ENCODE results near the gene SPCS2.
A peak's percentile ranks its signal among the peaks of the same experiment; 100 is the strongest.
"Not testable (repeated sequence)": the region's sequence is repeated elsewhere in the genome, so short reads cannot be mapped to it uniquely, and the experiment has no call there.

Gene SPCS2

DNA sequence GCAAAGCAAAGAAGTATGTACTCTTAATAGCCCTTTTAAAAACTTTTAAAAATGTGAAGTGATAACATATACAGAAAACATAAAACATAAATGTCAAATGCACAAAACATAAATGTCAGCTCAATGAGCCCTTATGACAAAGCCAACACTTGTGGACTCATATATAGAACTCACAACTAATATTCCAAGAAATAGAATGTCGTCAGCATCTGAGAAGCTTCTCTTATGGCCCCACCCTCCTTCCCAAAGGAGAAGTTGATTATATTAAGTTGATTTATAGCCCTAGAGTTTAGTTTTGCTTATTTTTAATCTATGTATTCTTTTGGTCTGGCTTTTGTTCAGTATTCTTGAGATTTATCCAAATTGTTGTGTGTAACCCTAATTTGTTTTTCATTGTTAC is 53.5 kb downstream of the SPCS2 start:
- DNase-seq (ENCODE audit: low read depth) = no peak

DNA sequence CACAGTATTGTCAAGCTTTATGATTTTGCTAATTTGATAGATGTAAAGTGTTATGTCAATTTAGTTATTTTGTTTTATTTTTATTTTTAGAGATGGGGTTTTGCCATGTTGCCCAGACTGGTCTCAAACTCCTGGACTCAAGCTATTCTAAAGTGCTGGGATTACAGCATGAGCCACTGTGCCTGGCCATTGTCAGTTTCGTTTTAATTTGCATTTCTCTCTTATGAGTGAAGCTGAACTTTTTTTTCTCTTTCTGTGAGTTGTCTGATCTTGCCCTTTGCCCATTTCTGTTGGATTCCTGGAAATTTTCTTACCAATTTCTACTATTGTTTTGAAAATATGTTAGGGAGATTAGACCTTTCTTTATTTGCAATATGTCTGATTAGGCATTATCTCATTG is 55.1 kb downstream of the SPCS2 start:
- no peak for DNase-seq (ENCODE audit: low read depth)

DNA sequence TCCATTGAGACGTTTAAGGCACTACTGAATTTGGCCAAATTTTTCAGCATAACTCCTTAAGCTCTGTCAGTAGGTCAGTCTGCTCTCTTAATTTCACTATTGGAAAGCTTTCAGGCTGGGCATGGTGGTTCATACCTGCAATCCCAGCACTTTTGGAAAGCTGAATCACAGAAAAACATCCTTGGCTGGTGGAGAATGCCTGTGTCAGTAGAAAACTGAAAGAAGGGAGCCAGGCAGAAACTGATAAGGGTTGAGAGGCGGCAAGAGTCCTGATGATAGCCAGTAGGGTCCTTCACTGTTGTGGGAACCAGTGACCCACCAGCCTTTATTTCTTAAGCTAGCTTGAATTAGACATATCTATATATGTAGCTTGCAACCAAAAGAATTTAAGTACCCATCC is 62.3 kb downstream of the SPCS2 start:
- DNase-seq (ENCODE audit: low read depth) = no peak

- no peak for DNase-seq (ENCODE audit: low read depth)
These were observed 62.8 kb downstream of the SPCS2 start for GRCh38 chr11:75011872-75012271.

DNA sequence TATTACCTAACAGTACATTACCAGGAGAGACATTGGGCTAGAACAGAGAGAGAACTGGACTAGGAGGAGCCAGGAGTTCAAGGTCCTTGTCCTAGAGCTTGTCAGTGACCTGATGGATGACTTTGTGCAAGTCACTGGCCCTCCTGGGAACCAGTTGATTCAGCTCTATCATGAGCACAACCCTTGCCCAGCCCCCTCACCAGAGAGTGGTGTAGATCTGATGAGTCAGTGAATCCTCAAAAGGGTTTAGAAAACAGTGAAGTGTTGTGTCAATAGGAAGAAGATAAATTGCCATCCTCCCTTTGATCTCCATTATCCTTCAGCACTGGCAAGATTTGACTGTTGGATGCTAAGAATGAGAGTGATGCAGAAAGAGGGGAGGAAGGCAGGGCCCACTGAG is 64.0 kb downstream of the SPCS2 start:
- no peak for DNase-seq (ENCODE audit: low read depth)

- DNase-seq (ENCODE audit: low read depth) = no peak
These were observed 65.1 kb downstream of the SPCS2 start for GRCh38 chr11:75014129-75014528.

DNA sequence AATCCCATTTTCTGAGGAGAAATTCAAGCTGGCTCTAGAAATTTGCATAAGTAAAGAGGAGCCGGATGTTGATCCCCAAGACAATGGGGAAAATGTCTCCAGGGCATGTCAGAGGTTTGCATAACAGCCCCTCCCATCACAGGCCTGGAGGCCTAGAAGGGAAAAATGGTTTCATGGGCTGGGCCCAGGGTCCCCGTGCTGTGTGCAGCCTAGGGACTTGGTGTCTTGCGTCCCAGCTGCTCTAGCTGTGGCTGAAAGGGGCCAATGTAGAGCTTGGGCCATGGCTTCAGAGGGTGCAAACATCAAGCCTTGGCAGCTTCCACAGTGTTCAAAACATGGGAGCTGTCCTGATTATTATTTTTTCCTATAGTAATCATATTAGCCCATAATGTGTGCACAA is 70.1 kb downstream of the SPCS2 start:
- not testable (repeated sequence) for DNase-seq (ENCODE audit: low read depth)

- DNase-seq (ENCODE audit: low read depth) = not testable (repeated sequence)
These were observed 71.3 kb downstream of the SPCS2 start for GRCh38 chr11:75020328-75020727.

DNA sequence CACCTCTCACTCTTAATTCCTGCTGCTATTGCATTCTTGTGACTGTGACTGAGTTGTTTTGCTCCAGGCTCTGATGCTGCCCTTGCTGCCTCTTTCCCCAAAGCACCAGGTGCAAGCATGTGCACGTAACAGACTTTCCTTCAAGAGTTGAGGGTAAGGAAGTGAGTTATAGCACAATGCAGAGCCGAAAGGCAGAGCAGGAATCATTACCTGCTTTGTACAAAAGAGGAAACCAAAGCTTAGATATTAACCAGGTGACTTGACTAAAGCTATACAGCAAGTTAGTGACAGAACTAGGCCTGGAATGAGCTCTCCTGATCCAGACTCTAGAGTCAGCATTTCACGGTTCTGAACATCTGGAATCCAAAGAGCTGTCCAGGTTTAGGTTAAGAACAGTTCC is 73.2 kb downstream of the SPCS2 start:
- no peak for DNase-seq (ENCODE audit: low read depth)

- DNase-seq (ENCODE audit: low read depth) = peak; percentile 56
These were observed 73.8 kb downstream of the SPCS2 start for GRCh38 chr11:75022759-75023396.

DNA sequence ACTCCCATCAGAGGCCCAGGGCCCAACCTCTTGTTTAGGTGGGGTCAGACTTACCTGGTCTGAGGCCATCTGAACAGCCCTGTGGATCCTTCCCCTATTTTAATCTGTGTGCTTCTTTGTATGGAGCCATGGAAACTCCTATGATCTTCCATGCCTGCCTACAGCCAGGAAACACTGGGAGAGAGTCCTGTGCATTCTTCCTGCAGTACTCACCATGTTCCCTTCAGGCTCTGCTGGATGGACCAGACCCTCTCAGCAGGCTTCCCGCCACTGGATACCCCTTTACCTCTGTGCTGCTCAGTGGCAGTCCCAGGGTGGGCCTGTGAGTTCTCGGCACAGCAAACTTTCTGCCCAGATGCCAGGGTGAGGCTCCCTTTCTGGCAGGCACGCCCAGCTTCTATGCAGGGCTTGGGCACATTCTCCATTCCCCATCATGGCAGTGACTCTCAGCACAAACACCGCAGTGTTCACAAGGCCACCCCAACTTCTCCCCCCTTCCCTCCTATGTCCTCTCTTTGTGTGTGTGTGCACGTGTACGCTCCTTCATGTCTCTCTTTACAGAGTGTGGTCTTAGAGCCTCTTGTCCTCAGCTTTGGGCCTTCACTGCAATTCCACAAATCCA is 74.5 kb downstream of the SPCS2 start:
- no peak for DNase-seq (ENCODE audit: low read depth)

GRCh38 chr11:75024068-75024449 is 75.0 kb downstream of the SPCS2 start:
- no peak for DNase-seq (ENCODE audit: low read depth)

- no peak for DNase-seq (ENCODE audit: low read depth)
These were observed 75.7 kb downstream of the SPCS2 start for GRCh38 chr11:75024764-75025211.

GRCh38 chr11:75025561-75025960 is 76.5 kb downstream of the SPCS2 start:
- DNase-seq (ENCODE audit: low read depth) = no peak

GRCh38 chr11:75028321-75028720 is 79.3 kb downstream of the SPCS2 start:
- no peak for DNase-seq (ENCODE audit: low read depth)

Data from stimulated activated CD8-positive, alpha-beta memory T cell treated with anti-CD3 and anti-CD28 coated beads, Interleukin-7, amount 100 ng/mL, for 24 hours (primary cell).